ENCODE data around the gene TRPM6. TPM values are rescaled to one million over a fixed set of nuclear protein-coding genes. Genes with fewer than 3 reads are reported as not detected.

TRPM6 gene
- total RNA-seq, 4 donors from 2014 or later = 0.15 to 1.2 (median 0.66) TPM

DNA sequence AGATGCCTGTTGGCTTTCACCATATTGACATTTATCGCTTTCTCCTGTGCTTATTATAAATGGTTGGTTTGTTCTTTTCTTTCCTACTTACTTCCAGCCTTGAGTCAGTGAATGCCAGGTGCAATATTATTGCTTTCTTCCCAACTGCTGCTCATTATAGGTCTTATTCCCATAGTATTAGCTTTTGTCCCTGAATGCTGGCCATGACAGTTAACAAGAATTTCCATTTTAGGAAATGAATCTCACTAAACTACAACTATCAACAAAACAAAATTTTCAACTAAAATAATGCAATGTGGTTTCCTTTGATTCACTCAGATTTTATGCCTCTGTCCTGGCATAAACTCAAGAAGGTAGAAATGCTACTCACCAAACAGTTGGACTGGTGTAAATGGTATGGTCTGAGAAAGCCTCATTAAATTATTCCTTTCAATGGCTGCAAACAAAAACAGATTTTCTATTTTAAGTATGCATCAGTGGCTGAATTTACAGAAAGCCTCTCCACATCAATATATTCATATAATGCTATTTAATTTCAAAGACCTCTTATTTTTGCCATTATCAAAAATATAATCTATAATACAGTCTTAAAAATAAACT lies 145.4 kb downstream of the TRPM6 start:
- intact Hi-C loops (cut with DNase I; ENCODE audit: low total_unique reads) = no loop called here
- DNase-seq (ENCODE audit: low spot score in 2 of 2) = no peak
- TF ChIP-seq, protein P1, sequence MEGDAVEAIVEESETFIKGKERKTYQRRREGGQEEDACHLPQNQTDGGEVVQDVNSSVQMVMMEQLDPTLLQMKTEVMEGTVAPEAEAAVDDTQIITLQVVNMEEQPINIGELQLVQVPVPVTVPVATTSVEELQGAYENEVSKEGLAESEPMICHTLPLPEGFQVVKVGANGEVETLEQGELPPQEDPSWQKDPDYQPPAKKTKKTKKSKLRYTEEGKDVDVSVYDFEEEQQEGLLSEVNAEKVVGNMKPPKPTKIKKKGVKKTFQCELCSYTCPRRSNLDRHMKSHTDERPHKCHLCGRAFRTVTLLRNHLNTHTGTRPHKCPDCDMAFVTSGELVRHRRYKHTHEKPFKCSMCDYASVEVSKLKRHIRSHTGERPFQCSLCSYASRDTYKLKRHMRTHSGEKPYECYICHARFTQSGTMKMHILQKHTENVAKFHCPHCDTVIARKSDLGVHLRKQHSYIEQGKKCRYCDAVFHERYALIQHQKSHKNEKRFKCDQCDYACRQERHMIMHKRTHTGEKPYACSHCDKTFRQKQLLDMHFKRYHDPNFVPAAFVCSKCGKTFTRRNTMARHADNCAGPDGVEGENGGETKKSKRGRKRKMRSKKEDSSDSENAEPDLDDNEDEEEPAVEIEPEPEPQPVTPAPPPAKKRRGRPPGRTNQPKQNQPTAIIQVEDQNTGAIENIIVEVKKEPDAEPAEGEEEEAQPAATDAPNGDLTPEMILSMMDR (IDR thresholded peaks at IDR 0.05) = no peak
- TF ChIP-seq POLR2A (IDR thresholded peaks at IDR 0.05) = no peak
- H3K4me3 ChIP-seq (ENCODE audit: low read depth, poor library complexity, severe bottlenecking) = no peak overlapping the region
- WGBS, 2 donors = 80 to 94% methylated on average over 1 of the region's 1 CpG

DNA sequence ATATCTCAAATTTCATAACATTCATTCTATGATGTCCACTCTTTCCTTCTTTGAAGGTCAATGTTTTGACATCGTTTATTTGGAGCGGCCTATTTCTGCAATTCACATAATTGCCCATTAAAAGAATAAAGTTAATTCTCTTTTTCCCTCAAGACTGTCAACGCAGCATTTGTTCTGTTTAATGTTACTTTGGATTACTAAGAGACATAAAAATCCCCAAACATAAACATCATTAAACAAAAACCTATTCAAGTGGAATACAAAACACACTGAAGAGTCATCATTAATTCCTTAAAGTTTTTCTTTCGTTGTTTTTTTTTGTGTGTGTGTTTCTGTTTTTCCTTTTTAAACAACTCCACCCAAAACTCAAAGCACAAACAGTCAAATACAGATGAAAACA lies 151.1 kb downstream of the TRPM6 start:
- 79 to 82% methylated on average over 4 of the region's 4 CpGs for WGBS, 2 donors
- DNase-seq (ENCODE audit: low spot score in 2 of 2) = no peak
- TF ChIP-seq POLR2A (IDR thresholded peaks at IDR 0.05) = no peak
- TF ChIP-seq, protein P1 (IDR thresholded peaks at IDR 0.05) = no peak
- H3K4me3 ChIP-seq (ENCODE audit: low read depth, poor library complexity, severe bottlenecking) = no peak overlapping the region
- intact Hi-C loops (cut with DNase I; ENCODE audit: low total_unique reads) = loop anchor here (5.0 kb wide), 1 partner anchor 1186 kb away; no protein-coding TSS in a partner anchor

DNA sequence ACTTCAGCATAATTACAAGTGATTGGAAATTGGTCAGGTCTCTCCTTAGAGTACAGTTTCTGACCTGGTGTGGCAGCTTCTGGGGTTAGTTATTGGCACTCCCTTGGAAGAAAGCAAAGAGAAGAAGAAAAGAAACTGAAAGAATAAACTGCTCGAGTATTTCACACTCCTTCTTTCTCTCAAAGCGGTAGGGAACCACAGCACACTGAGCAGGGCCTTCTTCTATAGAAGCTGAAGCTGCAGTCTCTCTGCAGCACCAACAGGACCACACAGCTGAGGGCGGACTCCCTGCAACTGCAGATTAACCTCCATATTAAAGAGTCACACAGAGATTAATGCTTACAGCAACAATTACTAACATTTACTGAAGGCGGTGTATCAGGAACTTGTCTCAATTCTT lies 152.0 kb downstream of the TRPM6 start:
- intact Hi-C loops (cut with DNase I; ENCODE audit: low total_unique reads) = loop anchor here (5.0 kb wide), 1 partner anchor 1187 kb away; no protein-coding TSS in a partner anchor
- H3K4me3 ChIP-seq (ENCODE audit: low read depth, poor library complexity, severe bottlenecking) = no peak overlapping the region
- WGBS, 2 donors = 78 to 84% methylated on average over 4 of the region's 4 CpGs
- no peak for TF ChIP-seq POLR2A (IDR thresholded peaks at IDR 0.05)
- TF ChIP-seq, protein P1 (IDR thresholded peaks at IDR 0.05) = no peak
- DNase-seq (ENCODE audit: low spot score in 2 of 2) = no peak

DNA sequence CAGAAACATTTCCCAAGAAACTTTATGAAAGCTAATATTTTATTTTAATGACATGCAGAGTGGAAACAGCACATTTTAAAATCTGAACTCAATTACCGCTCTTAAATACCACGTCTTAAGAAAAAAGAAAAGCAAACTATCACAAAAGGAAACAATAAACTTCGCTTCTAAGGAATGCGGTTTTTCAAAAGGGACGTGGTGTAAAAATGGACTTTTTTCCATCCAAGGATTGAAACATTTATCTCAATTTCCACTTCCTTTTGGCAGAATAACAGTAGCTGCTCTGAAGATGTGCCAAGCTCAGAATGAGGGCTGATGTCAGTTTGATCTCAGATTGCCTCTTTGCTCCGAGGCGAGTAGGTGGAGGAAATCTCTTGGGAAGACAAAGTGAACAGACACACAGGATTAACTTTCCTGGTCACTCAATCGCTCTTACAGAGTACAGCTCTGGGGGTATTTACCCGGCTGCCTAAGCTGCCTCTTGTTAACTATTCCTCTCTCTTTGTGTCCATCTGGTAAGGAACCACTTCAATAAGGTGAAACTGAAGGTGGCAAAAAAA lies 158.5 kb downstream of the TRPM6 start:
- DNase-seq (ENCODE audit: low spot score in 2 of 2) = no peak
- TF ChIP-seq, protein P1 (IDR thresholded peaks at IDR 0.05) = no peak
- no peak for TF ChIP-seq POLR2A (IDR thresholded peaks at IDR 0.05)
- intact Hi-C loops (cut with DNase I; ENCODE audit: low total_unique reads) = no loop called here
- H3K4me3 ChIP-seq (ENCODE audit: low read depth, poor library complexity, severe bottlenecking) = no peak overlapping the region
- 13 to 24% methylated on average over 9 of the region's 9 CpGs for WGBS, 2 donors

DNA sequence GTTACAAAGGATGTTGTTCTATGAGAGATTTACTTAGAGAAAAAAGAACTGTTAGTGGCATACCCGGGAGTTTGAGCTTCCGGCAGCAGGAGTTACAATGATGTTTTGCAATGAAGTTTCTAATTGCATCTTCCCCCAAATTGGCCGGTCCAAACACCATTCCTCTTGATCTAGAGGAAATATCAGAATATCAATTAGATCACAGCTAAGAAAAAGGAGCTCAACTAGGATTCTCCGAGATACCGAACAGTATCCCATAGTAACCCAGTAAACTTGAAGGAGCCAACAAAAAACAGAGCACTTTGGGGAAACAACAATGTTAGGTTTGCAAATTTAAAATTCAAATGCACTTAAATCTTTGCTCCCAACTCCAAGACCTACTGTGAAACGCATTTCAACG lies 159.5 kb downstream of the TRPM6 start:
- 74 to 76% methylated on average over 7 of the region's 7 CpGs for WGBS, 2 donors
- no peak for DNase-seq (ENCODE audit: low spot score in 2 of 2)
- intact Hi-C loops (cut with DNase I; ENCODE audit: low total_unique reads) = no loop called here
- no peak for TF ChIP-seq POLR2A (IDR thresholded peaks at IDR 0.05)
- TF ChIP-seq, protein P1 (IDR thresholded peaks at IDR 0.05) = no peak
- H3K4me3 ChIP-seq (ENCODE audit: low read depth, poor library complexity, severe bottlenecking) = no peak overlapping the region
